Measurements from ENCODE around the gene RIPPLY3.

GRCh38 chr21:36966821-36967768 is 39.4 kb upstream of the RIPPLY3 start:
- TF ChIP-seq RERE (CRISPR knock-in tag; IDR thresholded peaks at IDR 0.05; ENCODE audit: low read depth), result no peak
- no peak for TF ChIP-seq NR1H2 (CRISPR knock-in tag; IDR thresholded peaks at IDR 0.05; ENCODE audit: borderline replicate concordance, low read depth)
- no peak for TF ChIP-seq MXI1 (IDR thresholded peaks at IDR 0.05; ENCODE audit: borderline replicate concordance, low read depth, low read length)
- TF ChIP-seq MAX (IDR thresholded peaks at IDR 0.05), result no peak
- no peak for TF ChIP-seq ZNF510 (CRISPR knock-in tag; IDR thresholded peaks at IDR 0.05; ENCODE audit: low read depth)
- TF ChIP-seq CTCF (CRISPR knock-in tag; IDR thresholded peaks at IDR 0.05), result no peak
- TF ChIP-seq ZBTB8A (CRISPR knock-in tag; IDR thresholded peaks at IDR 0.05; ENCODE audit: borderline replicate concordance, low read depth), result no peak
- no peak for TF ChIP-seq ZNF670 (CRISPR knock-in tag; IDR thresholded peaks at IDR 0.05; ENCODE audit: borderline replicate concordance)
- no peak for TF ChIP-seq ZNF775 (CRISPR knock-in tag; IDR thresholded peaks at IDR 0.05; ENCODE audit: borderline replicate concordance)
- no peak for TF ChIP-seq SIN3A (IDR thresholded peaks at IDR 0.05; ENCODE audit: borderline replicate concordance, low read depth, low read length)
- no peak for TF ChIP-seq TEAD2 (CRISPR knock-in tag; IDR thresholded peaks at IDR 0.05)
- TF ChIP-seq CEBPZ (IDR thresholded peaks at IDR 0.05; ENCODE audit: low read length), result no peak
- TF ChIP-seq U2AF1 (optimal IDR thresholded peaks at IDR 0.05; ENCODE audit: low read depth, low read length), result no peak
- no peak for TF ChIP-seq ZNF891 (CRISPR knock-in tag; IDR thresholded peaks at IDR 0.05)

Data from HepG2 (cell line).